HG03439 (cell line): ENCODE data around the gene MOSMO.

Experiments
- ATAC-seq: cut with Tn5 transposase; IDR thresholded peaks from one replicate; pipeline ENCODE4 v1.9.1; 2021; ENCODE audit warnings: mild to moderate bottlenecking, moderate library complexity; ENCODE audit not compliant: unreplicated experiment

MOSMO gene

GRCh38 chr16:22007509-22008214, at the start of gene MOSMO:
MOSMO (plus strand) TSS chr16:22008111; CDS start chr16:22008302, 191 bp downstream.
- peak; percentile 54 for ATAC-seq

- no peak for ATAC-seq
Observed at GRCh38 chr16:21959050-21959449, 48.9 kb upstream of the MOSMO start.

- no peak for ATAC-seq
Observed at GRCh38 chr16:21962475-21962874, 45.4 kb upstream of the MOSMO start.

- ATAC-seq, result no peak
Observed at GRCh38 chr16:21963887-21964286, 44.0 kb upstream of the MOSMO start.

- no peak for ATAC-seq
Observed at GRCh38 chr16:21964353-21964752, 43.6 kb upstream of the MOSMO start.

GRCh38 chr16:21971856-21972255, 36.1 kb upstream of the MOSMO start:
- ATAC-seq, result no peak

GRCh38 chr16:21973945-21974344, 34.0 kb upstream of the MOSMO start:
- no peak for ATAC-seq

- no peak for ATAC-seq
Observed at GRCh38 chr16:21980032-21980431, 27.9 kb upstream of the MOSMO start.

- ATAC-seq, result no peak
Observed at GRCh38 chr16:21982108-21982507, 25.8 kb upstream of the MOSMO start.

- no peak for ATAC-seq
Observed at GRCh38 chr16:21984062-21984461, 23.8 kb upstream of the MOSMO start.

- no peak for ATAC-seq
Observed at GRCh38 chr16:21985524-21985923, 22.4 kb upstream of the MOSMO start.

- ATAC-seq, result no peak
Observed at GRCh38 chr16:21986692-21987246, 21.1 kb upstream of the MOSMO start.

GRCh38 chr16:21987498-21987897, 20.4 kb upstream of the MOSMO start:
- no peak for ATAC-seq

GRCh38 chr16:21989133-21989532, 18.8 kb upstream of the MOSMO start:
- no peak for ATAC-seq

GRCh38 chr16:21989751-21990150, 18.2 kb upstream of the MOSMO start:
- ATAC-seq, result no peak

- no peak for ATAC-seq
Observed at GRCh38 chr16:21990381-21990944, 17.4 kb upstream of the MOSMO start.

GRCh38 chr16:21991621-21992020, 16.3 kb upstream of the MOSMO start:
- ATAC-seq, result no peak

GRCh38 chr16:21994856-21995465, 12.9 kb upstream of the MOSMO start:
- ATAC-seq, result no peak

- no peak for ATAC-seq
Observed at GRCh38 chr16:21996923-21997696, 10.8 kb upstream of the MOSMO start.

GRCh38 chr16:21997697-21998480, 10.0 kb upstream of the MOSMO start:
- no peak for ATAC-seq
